Lung microvascular endothelial cell (primary cell): ENCODE results near the gene DNAJC7. TPM values are rescaled to one million over a fixed set of nuclear protein-coding genes. Genes with fewer than 3 reads are reported as not detected.
A peak's percentile ranks its signal among the peaks of the same experiment; 100 is the strongest.
"Not testable (repeated sequence)": the region's sequence is repeated elsewhere in the genome, so short reads cannot be mapped to it uniquely, and the experiment has no call there.

Experiments used
- DNase-seq, 2 donors: peaks; one replicate each; pipeline versions ENCODE4 v3.0.0 to v3.0.0-alpha.2; 2010; ENCODE audit warnings: low read depth in 2 of 2
- total RNA-seq: library from RNA; depleted of rRNA; stranded (reverse); fragments of >200 nt; gene quantifications from 2 replicates; pipeline ENCODE4 v1.2.1, GENCODE V29; 2014

DNAJC7 gene
- total RNA-seq, 1 donor from 2014 or later = 56.0 TPM

GRCh38 chr17:42040818-42041217 lies 23.6 kb upstream of the DNAJC7 start:
- DNase-seq = no peak

- peak in 1 of 2 donors; percentile 18 for DNase-seq
Measured at GRCh38 chr17:42039794-42040763, 22.8 kb upstream of the DNAJC7 start.

GRCh38 chr17:42038221-42038973 lies 21.2 kb upstream of the DNAJC7 start:
- no peak for DNase-seq

- no peak for DNase-seq
Measured at GRCh38 chr17:42034059-42034458, 16.8 kb upstream of the DNAJC7 start.

GRCh38 chr17:42031584-42031983 lies 14.3 kb upstream of the DNAJC7 start:
- no peak for DNase-seq

GRCh38 chr17:42028791-42029127 lies 11.5 kb upstream of the DNAJC7 start:
- DNase-seq = no peak

GRCh38 chr17:42027961-42028790 lies 10.9 kb upstream of the DNAJC7 start:
- no peak for DNase-seq

GRCh38 chr17:42027590-42027889 lies 10.3 kb upstream of the DNAJC7 start:
- no peak for DNase-seq

- DNase-seq = no peak
Measured at GRCh38 chr17:42026857-42027589, 9.8 kb upstream of the DNAJC7 start.

GRCh38 chr17:42025936-42026335 lies 8.7 kb upstream of the DNAJC7 start:
- DNase-seq = no peak

- no peak for DNase-seq
Measured at GRCh38 chr17:42025191-42025579, 7.9 kb upstream of the DNAJC7 start.

- DNase-seq = no peak
Measured at GRCh38 chr17:42023524-42024349, 6.5 kb upstream of the DNAJC7 start.

- not testable (repeated sequence) for DNase-seq
Measured at GRCh38 chr17:42020845-42021244, 3.6 kb upstream of the DNAJC7 start.

GRCh38 chr17:42019509-42020404 lies 2.5 kb upstream of the DNAJC7 start, which contains the start of gene NKIRAS2:
Gene NKIRAS2, plus strand, starts transcription at chr17:42020090. Its CDS starts 1,488 bp downstream, at chr17:42021578.
- DNase-seq = peak; percentile 92 to 95

GRCh38 chr17:42018988-42019387 lies 1.7 kb upstream of the DNAJC7 start:
- no peak for DNase-seq

GRCh38 chr17:42018339-42018738 lies 1.1 kb upstream of the DNAJC7 start:
- no peak for DNase-seq

GRCh38 chr17:42017866-42018200 lies 594 bp upstream of the DNAJC7 start:
- DNase-seq = no peak

GRCh38 chr17:42016411-42016831 lies 818 bp downstream of the DNAJC7 start:
- DNase-seq = peak; percentile 26 to 33

- DNase-seq = not testable (repeated sequence)
Measured at GRCh38 chr17:42013740-42014139, 3.5 kb downstream of the DNAJC7 start.
